ENCODE data around the gene TSPY4.
"Not testable (repeated sequence)": the region's sequence is repeated elsewhere in the genome, so short reads cannot be mapped to it uniquely, and the experiment has no call there.

Gene TSPY4

GRCh38 chrY:9337164-9337563 is at the start of gene TSPY4:
TSS of gene TSPY4 (plus strand) at chrY:9337464. CDS start at chrY:9337510, 46 bp downstream.
- not testable (repeated sequence) for H3K36me3 ChIP-seq (ENCODE audit: control insufficient read depth, insufficient read depth, low read length, severe bottlenecking); H3K9me3 ChIP-seq (ENCODE audit: control insufficient read depth, low read length); H3K9ac ChIP-seq (ENCODE audit: low read length); H3K27me3 ChIP-seq (replicated peaks; ENCODE audit: control insufficient read depth, insufficient read depth, low read length); H3K4me1 ChIP-seq (ENCODE audit: control insufficient read depth, insufficient read depth, low read length); DNase-seq (ENCODE audit: low read depth); H3K4me3 ChIP-seq (ENCODE audit: low read length)

- DNase-seq (ENCODE audit: low read depth): no peak
- Histone ChIP-seq H3K27me3 (replicated peaks; ENCODE audit: control insufficient read depth, insufficient read depth, low read length) (no peaks in the 10 kb centered on the region), H3K36me3 (ENCODE audit: control insufficient read depth, insufficient read depth, low read length, severe bottlenecking) (no peaks in the 10 kb centered on the region), H3K4me1 (ENCODE audit: control insufficient read depth, insufficient read depth, low read length) (no peaks in the 10 kb centered on the region), H3K4me3 (ENCODE audit: low read length) (no peak overlapping the region), H3K9me3 (ENCODE audit: control insufficient read depth, low read length) (no peaks in the 10 kb centered on the region), H3K9ac (ENCODE audit: low read length) (no peak overlapping the region)
Observed at GRCh38 chrY:9320996-9321395, 16.3 kb upstream of the TSPY4 start.

GRCh38 chrY:9357497-9357896 is 20.2 kb downstream of the TSPY4 start, which contains the start of gene TSPY8:
TSS of gene TSPY8 (plus strand) at chrY:9357797. CDS start at chrY:9357843, 46 bp downstream.
- not testable (repeated sequence) for H3K4me3 ChIP-seq (ENCODE audit: low read length); DNase-seq (ENCODE audit: low read depth); H3K9me3 ChIP-seq (ENCODE audit: control insufficient read depth, low read length); H3K9ac ChIP-seq (ENCODE audit: low read length); H3K4me1 ChIP-seq (ENCODE audit: control insufficient read depth, insufficient read depth, low read length); H3K36me3 ChIP-seq (ENCODE audit: control insufficient read depth, insufficient read depth, low read length, severe bottlenecking); H3K27me3 ChIP-seq (replicated peaks; ENCODE audit: control insufficient read depth, insufficient read depth, low read length)
